Upper lobe of left lung (tissue), 4 donors: ENCODE results near the gene FAM151B.

ENCODE experiments used
- EP300 ChIP-seq, 4 donors: sonication (generic); formaldehyde crosslinking; IDR thresholded peaks; one replicate each; pipeline ENCODE4 v1.5.1; 2017; ENCODE audit warnings: antibody characterized with exemption in 4 of 4, control low read depth in 2 of 4
- POLR2A ChIP-seq, 4 donors: fragments of 450-650 bp; IDR thresholded peaks; one replicate each; pipeline ENCODE4 v1.5.1; 2016 to 2017; ENCODE audit warnings: antibody characterized with exemption in 4 of 4, mild to moderate bottlenecking in 2 of 4
- POLR2AphosphoS5 ChIP-seq, 2 donors: sonication (generic); formaldehyde crosslinking; IDR thresholded peaks; one replicate each; pipeline ENCODE4 v1.5.1; 2017; ENCODE audit warnings: antibody characterized with exemption in 2 of 2
- TF ChIP-seq, protein P1 (sequence below), 6 experiments: fragments of 450-650 bp in 4 of 6; fragments of 200-600 bp in 2 of 6; sonication (generic) in 2 of 6; IDR thresholded peaks; one replicate each; pipeline ENCODE4 v1.5.1; 2016 to 2019; ENCODE audit warnings: antibody characterized with exemption in 6 of 6

DNA sequence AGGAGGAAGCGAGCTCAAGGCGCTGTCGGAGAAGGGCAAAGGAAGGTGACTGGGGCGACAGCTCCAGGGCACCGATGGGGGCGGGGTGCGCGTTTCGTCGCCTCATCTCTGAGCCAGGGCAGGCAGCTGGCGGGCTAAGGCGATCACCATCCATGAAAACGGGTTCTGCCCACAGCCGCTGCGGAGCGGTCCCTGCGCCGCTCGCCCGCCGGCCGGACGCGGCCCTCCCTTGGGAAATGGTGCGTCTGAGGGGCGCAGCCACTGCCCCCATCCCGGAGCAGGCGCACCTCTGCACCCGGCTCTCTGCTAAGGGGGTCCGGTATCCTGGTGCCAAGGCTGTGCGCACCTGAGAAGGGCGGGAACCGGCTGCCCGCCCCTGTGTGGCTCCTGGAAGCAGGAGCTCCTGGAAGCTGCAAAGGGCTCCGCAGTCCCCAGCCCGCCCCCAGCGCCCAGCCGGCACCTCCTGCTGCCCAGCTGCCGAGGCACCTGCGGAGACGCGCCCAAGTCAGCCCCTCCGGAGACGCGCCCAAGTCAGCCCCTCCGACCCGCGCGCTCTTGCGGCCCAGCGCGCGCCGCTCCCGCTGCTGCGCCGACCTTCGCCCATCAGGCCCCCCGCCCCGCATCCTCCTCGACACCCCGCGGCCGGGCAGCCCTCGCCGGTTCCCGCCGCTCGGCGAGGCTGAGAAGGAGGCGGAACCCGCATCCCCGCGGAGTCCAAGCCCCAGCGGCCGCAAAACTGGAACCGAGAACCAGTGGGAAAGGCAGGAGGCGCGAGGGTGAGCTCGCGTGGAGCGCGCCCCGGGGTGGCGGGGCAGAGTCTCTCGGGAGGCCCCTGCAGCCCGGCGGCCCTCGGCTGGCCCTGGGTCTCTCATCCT lies 81.4 kb downstream of the FAM151B start:
- TF ChIP-seq, protein P1, sequence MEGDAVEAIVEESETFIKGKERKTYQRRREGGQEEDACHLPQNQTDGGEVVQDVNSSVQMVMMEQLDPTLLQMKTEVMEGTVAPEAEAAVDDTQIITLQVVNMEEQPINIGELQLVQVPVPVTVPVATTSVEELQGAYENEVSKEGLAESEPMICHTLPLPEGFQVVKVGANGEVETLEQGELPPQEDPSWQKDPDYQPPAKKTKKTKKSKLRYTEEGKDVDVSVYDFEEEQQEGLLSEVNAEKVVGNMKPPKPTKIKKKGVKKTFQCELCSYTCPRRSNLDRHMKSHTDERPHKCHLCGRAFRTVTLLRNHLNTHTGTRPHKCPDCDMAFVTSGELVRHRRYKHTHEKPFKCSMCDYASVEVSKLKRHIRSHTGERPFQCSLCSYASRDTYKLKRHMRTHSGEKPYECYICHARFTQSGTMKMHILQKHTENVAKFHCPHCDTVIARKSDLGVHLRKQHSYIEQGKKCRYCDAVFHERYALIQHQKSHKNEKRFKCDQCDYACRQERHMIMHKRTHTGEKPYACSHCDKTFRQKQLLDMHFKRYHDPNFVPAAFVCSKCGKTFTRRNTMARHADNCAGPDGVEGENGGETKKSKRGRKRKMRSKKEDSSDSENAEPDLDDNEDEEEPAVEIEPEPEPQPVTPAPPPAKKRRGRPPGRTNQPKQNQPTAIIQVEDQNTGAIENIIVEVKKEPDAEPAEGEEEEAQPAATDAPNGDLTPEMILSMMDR (IDR thresholded peaks at IDR 0.05), result no peak
- TF ChIP-seq POLR2A (IDR thresholded peaks at IDR 0.05) (no peak), POLR2AphosphoS5 (IDR thresholded peaks at IDR 0.05) (no peak), EP300 (IDR thresholded peaks at IDR 0.05) (no peak)
